ENCODE results near the gene SLC34A3.

Gene SLC34A3

GRCh38 chr9:137195525-137196220, 35.0 kb upstream of the SLC34A3 start:
- DNase-seq (ENCODE audit: low read depth in 2 of 2) = no peak

GRCh38 chr9:137198051-137198901, 32.4 kb upstream of the SLC34A3 start:
- DNase-seq (ENCODE audit: low read depth in 2 of 2) = no peak

DNA sequence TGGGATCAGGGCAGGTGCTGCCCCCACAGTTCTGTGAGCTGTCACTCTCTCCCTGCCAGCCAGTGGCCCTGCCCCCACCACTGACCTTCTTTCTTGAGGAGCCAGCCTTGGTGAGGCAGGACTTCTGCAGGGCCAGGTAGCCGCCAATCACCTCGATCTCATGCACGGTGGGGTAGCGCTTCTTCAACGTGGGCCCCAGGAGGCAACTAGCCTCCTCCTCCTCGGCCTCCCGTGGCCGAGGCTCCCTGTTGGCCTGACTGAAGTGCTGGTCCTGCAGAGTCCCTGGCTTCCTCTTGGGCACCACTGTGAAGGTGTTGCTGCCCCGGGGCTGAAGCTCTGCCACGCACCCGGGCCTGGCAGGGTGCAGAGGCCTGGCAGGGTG, 31.8 kb upstream of the SLC34A3 start:
- DNase-seq (ENCODE audit: low read depth in 2 of 2) = no peak

DNA sequence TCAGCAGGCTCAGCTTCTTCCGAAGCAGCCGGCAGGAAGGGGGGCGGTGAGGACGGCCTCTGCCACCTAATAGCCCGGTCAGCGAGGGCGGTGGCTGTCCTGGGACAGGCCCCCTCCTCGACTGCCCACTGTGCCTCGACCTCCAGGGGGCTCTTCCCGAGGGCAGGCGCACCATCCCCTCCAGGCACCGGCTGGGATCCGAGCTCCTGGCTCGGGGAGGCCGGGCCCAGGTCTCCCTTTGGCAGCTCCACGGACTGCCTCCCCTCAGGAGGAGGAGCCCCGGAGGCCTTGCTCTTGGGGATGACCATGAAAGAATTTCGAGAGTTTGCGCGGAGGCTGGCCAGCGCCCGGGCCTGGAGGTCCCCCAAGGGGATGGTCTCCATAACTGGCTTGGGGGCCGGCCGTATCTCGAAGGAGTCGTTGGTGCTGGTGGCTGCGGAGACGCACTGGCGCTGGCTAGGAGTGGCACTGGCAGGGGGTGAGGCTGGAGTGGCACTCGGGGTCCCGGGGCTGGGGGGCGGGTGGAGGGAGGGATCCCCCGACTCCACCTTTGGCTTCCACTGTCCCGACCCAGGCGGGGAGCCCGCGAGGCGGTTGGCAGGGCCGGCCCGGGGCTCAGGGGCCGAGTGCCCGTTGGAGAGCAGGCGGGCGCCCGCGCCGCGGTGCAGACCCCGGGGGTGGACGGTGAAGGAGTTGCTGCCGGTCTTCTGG, 31.1 kb upstream of the SLC34A3 start:
- DNase-seq (ENCODE audit: low read depth in 2 of 2) = no peak

DNA sequence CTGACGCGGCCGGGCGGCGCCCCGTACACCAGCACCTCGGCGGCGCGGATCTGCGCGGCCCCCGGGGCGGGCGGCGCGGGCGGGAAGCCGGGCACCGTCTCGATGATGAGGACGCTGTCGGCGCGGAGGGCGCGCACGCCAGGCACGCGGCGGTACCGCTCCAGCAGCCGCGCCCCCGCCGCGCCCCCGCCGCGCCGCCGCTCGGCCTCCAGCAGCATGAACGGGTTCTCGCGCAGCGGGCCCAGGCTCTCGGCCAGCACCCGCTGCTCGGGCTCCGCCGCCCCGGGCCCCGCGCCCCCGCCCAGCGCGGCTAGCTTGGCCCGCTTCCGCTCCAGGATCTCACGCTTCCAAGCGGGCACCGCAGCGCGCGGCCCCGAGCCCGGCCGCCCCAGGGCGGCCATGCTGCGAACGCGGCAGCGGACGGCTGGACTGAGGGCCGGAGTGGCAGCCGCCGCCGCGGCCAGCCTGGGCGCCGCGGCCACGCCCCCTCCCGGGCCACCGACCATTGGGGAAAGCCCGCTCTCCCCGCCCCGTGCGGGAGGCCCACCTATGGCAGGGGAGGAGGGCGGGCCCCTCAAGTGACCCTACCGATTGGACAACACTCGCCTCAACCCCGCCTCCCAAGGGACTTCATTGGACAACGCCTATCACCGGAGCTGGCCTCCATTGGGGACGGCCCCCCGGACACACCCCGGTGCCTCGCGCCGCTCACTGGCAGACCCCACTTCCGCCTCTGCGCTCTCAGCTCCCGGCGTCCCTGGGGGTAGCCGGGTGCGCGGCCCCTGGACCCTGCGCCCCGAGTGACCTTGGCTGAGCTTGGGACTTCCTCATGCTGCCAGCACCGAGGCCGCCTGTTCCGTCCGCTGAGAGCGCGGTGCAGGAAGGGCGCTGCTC, 30.1 kb upstream of the SLC34A3 start, which contains the start of gene TPRN:
Gene TPRN, minus strand, starts transcription at position 431 of the 894 bp plus-strand sequence. Its CDS starts 30 bp downstream, at position 401.
- DNase-seq (ENCODE audit: low read depth in 2 of 2) = peak; percentile 96 to 99

DNA sequence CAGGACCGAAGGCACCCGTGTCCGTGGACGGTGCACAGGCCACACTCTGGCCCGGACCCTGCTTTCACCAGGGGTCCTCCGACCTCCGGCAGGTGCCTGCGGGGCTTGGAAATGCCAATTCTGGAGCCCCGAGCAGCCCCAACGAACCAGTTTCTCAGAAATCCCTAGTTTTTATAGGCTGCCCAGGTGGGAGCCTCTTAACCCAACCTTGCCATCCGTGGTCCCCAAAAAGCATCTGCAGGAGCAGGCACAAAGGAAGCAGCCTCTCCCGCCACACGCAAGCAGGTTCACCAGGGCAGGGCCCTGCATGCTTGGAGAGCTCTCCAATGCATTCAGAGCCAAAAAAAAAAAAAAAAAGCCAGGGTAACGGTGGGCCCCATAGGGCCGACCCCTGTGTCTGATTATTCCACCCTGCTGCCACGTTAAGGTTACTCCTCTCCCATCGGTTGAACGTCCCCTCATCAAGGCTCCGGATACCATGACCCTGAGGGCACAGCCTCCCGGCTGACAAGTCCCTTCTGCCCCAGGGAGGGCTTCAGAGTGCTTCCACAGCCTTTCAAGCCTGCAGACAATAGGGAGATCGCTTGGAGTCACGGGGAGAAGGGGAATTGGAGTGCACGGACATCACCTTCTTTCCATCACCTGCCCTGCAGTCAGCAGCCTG, 29.4 kb upstream of the SLC34A3 start:
- no peak for DNase-seq (ENCODE audit: low read depth in 2 of 2)

GRCh38 chr9:137202966-137203365, 27.7 kb upstream of the SLC34A3 start:
- DNase-seq (ENCODE audit: low read depth in 2 of 2) = no peak

DNA sequence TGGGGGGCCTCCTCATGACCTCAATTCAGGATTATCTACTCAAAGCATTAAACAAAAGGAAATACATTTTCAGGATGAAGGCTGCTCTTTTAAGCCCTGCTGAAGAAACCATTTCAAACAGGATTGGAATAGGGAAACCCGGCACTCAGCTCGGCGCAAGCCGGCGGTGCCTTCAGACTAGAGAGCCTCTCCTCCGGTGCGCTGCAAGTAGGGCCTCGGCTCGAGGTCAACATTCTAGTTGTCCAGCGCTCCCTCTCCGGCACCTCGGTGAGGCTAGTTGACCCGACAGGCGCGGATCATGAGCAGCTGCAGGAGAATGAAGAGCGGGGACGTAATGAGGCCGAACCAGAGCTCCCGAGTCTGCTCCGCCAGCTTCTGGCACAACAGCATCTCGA, 26.0 kb upstream of the SLC34A3 start:
- DNase-seq (ENCODE audit: low read depth in 2 of 2) = no peak

GRCh38 chr9:137205126-137206069, 25.3 kb upstream of the SLC34A3 start, which contains the start of the genes NDOR1 and TMEM203:
Gene NDOR1, plus strand, starts transcription at chr9:137205700. Its CDS starts 78 bp downstream, at chr9:137205778.
Gene TMEM203, minus strand, starts transcription at chr9:137205648. Its CDS starts 234 bp downstream, at chr9:137205414.
- DNase-seq (ENCODE audit: low read depth in 2 of 2) = peak; percentile 93 to 94

DNA sequence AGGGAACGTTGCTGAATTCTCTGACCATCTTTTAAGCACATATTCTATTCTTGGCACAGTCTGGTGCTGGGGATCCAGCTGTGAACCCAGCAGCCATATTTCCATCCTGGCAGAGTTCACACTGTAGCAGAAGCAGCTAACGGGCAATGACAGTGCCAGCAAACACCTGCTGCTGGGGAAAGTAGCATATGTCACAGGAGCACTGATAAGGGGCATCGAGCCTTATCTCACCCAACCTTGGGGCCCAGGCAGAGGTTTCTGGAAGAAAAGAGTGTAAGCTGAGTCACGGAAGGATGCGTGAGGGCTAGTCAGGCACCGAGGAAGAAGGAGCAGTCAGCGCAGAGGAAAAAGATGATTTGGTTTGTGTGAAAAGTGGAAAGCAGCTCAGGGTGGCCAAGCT, 24.1 kb upstream of the SLC34A3 start:
- no peak for DNase-seq (ENCODE audit: low read depth in 2 of 2)

GRCh38 chr9:137211532-137211931, 19.2 kb upstream of the SLC34A3 start:
- no peak for DNase-seq (ENCODE audit: low read depth in 2 of 2)

DNA sequence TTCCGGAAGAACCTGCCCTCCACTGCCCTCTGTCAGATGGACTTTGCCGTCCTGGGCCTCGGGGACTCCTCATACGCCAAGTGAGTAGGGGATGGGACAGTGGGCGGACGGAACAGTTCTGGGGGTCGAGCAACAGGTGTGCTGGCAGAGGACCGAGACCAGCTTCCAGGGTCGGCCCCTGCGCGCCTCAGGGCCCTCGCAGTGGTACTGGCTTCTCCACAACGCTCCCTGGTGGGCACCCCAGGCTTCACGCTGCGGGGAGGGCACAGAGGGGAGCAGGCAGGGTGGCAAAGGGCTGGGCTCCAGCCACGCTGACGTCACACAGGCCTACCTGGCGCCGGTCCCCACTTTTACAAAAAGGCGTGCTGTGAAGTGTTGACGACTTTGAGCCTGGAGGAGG, 18.2 kb upstream of the SLC34A3 start:
- no peak for DNase-seq (ENCODE audit: low read depth in 2 of 2)

GRCh38 chr9:137213160-137214060, 17.3 kb upstream of the SLC34A3 start:
- DNase-seq (ENCODE audit: low read depth in 2 of 2) = no peak

- no peak for DNase-seq (ENCODE audit: low read depth in 2 of 2)
Observed at GRCh38 chr9:137214620-137215019, 16.1 kb upstream of the SLC34A3 start.

DNA sequence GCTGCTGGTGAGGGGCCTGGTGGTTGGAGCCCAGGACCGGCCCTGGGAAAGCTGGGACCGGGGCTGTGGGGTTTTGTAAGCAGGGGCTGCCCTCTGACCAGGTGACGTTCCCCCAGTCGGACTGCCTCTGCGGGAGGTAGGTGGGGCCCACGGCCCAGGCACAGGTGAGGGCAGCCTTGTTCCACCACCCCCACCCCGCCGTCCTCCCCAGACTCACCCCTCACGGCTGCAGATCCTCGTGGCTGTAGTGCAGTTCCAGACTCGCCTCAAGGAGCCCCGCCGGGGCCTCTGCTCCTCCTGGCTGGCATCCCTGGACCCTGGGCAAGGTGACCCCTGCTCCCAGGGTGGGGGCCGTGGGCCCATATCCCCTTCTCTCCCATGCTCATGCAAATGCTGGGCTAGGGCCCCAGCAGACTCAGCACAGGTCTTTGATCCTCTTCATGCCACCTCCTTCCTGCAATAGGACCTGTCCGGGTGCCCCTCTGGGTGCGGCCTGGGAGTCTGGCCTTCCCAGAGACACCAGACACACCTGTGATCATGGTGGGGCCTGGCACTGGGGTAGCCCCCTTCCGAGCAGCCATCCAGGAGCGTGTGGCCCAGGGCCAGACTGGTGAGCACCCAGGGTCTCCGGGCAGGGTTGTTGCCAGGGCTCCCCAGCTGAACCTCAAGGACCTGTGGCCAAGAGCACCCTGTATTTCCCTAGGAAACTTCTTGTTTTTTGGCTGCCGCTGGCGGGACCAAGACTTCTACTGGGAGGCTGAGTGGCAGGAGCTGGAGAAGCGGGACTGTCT, 15.3 kb upstream of the SLC34A3 start:
- DNase-seq (ENCODE audit: low read depth in 2 of 2) = no peak

- no peak for DNase-seq (ENCODE audit: low read depth in 2 of 2)
Observed at GRCh38 chr9:137216188-137216965, 14.3 kb upstream of the SLC34A3 start.

Data from stimulated activated CD4-positive, alpha-beta T cell treated with anti-CD3 and anti-CD28 coated beads, Interleukin-4, amount 100 ng/mL, for 48 hours (primary cell).